NAMALWA (cell line): ENCODE results near the gene ANOS1.
A peak's percentile ranks its signal among the peaks of the same experiment; 100 is the strongest.

Experiments used
- DNase-seq: peaks from one replicate; pipeline ENCODE4 v3.0.0-alpha.2; 2015; ENCODE audit warnings: low spot score

ANOS1 gene

DNA sequence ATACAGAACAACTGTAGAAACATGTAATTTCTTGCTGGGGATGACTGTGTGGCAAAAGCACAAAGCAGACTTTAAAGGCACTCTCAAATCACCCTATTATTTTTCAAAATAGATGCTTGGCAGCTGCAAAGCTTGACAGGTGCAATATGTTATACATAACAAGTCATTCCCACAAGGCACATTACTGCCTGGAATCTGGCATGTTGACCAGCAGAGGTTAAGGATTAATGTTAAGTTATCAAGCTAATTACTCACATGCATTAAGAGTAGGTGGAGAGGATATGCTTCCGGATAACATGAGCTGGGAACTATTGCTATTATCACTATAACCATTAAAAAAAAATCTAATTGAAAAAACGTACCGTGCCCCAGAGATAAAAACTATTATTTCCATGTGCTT is 17.8 kb downstream of the ANOS1 start:
- no peak for DNase-seq

DNA sequence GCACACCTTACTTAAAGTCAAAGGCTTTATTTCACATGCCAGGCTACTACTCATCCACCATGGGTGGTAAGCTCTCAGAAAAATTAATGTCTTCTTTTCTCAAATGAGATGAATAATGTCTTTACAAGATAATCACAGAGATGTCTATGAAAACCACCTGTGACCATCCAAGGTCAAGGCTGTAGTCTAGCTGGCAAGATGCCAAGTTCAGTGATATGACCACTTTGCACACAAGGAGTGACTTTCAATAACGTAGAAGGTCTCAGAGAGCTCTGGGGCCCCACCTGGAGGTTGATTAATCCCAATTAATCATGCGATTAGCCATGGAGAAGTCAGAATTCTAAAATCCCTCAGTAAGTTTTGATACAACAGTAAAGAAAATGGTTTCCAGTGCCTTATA is 20.5 kb downstream of the ANOS1 start:
- peak; percentile 0 for DNase-seq

DNA sequence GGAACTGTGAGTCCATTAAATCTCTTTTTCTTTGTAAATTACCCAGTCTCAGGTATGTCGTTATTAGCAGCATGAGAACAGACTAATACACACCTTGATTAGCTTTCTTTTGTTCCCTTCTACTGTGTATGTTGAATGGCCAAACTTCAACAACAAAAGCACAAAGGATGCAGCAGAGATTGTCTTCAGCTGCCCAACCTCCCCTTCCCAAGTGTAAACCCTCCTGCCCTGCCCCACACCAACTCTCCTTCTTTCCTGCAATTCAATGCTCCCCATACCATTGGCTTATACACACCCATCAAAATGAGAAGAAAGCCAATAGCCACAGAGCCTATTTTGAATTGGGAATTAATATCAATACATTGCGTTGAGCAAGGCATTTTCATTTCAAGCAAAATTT is 27.8 kb downstream of the ANOS1 start:
- DNase-seq = no peak

DNA sequence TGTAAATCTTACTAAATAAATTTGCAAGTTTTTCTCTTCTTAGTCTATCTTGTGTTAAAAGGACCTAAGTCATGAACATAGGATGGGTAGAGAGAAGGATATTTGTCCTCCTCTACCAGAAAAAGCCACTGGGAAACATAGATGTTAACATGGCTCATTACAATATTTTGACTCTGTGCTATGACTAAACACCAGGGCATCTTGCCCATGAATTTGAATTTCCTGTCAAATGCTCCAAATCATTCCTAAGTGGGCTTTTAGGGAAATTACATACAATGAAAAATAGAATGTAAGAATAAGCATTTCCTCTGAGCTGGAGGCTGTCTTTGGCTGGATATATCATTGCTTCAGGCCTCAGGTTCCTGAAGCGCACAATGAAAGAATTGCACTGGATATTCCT is 39.1 kb downstream of the ANOS1 start:
- no peak for DNase-seq

DNA sequence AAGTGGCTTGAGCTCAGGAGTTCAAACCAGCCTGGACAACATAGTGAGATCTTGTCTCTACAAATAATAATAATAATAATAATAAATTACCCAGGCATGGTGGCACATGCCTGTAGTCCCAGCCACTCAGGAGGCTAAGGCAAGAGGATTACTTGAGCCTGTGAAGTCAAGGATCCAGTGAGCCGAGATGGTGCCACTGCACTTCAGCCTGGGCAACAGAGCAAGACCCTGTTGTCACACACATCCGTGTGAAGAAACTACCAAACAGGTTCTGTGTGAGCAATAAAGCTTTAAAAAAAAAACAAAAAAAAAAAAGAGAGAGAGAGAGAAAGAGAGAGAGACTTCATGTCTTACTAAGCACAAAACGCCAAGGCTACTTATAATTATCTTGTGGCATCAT is 42.5 kb downstream of the ANOS1 start:
- no peak for DNase-seq

DNA sequence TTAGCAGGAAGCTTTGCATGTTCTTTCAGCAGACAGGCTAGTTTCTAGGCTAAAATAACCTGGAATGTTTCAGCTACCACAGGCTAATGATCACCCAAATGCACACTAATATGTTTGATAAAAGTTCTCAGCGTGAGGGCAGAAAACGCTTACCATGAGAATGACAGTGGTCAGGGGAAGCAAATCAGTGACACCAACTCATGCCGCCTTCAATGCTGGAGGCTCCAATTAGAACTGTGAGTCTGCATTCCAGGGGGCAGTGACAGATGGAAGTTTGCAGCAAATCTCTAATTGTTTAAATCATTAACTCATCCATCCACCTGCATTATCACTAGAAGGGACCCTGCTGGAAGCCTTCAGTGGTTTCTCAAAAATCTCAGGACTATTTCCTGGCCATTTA is 43.2 kb downstream of the ANOS1 start:
- no peak for DNase-seq

GRCh38 chrX:8684201-8684965 is 47.6 kb downstream of the ANOS1 start:
- no peak for DNase-seq

- no peak for DNase-seq
Measured at GRCh38 chrX:8683687-8684086, 48.2 kb downstream of the ANOS1 start.

DNA sequence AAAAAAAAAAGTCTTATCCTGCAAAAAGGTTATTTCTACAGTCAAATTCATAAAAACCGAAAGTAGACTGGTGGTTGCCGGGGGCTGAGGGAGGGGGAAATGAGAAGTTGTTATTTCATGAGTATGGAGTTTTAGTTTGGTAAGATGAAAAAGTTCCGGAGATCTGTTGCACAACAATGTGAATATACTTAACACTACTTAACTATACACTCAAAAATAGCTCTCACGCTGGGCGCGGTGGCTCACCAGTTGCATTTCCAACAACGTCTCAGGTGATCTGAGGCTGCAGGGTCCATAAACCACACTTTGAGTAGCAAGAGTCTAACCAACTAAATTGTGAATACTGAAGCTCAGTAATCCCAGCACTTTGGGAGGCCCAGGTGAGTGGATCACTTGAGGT is 52.4 kb downstream of the ANOS1 start:
- DNase-seq = no peak

DNA sequence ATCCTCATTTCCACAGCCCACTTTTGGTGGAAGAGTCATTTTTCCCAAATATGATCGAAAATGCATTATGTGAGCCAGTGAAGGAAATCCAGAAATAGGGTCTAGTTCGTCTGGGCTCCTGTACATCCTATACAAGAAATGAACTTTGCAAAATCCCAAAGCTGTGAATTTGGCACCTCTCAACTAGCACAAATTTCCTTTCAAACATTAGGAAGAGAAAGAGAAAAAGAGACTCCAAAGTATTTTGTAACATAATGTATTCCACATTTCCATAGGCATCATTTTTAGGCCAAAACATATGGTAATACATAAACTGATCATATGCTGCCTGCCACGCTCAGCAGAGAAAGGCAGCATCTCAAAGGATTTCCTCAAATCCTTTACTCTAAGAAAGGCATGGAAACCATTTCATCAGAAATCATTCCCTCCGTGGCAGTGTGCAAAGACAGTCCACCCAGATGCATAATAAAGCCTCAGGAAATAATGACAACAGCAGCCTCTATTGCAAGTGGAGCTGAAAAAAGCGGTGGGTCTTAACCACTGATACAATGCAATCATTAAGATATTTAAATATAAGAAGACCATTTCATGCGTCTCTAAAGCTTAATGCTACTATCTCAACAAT is 56.8 kb downstream of the ANOS1 start:
- no peak for DNase-seq

GRCh38 chrX:8673201-8673600 is 58.7 kb downstream of the ANOS1 start:
- DNase-seq = no peak

DNA sequence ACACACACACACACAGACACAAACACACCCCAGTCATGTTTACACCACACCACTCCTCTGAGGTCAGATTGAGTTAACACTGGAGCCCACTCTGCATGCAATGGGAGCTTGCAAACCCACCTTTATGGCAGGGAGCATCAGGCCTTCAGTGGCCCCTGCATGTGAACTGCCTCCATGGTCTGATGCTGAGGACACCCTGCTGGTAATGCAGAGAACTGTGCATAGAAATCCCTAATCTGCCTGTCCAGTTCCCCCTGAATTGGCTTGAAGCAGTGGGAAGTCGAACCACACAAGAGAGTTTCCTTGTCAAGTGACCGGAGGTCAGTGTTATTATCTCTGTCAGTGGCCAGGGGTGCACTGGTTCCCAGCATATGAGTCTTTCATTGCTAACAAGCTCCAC is 59.8 kb downstream of the ANOS1 start:
- DNase-seq = peak; percentile 0

- no peak for DNase-seq
Measured at GRCh38 chrX:8668813-8669212, 63.1 kb downstream of the ANOS1 start.

GRCh38 chrX:8663325-8663724 is 68.6 kb downstream of the ANOS1 start:
- no peak for DNase-seq

GRCh38 chrX:8657883-8658282 is 74.1 kb downstream of the ANOS1 start:
- no peak for DNase-seq

GRCh38 chrX:8653956-8654355 is 78.0 kb downstream of the ANOS1 start:
- no peak for DNase-seq

GRCh38 chrX:8649969-8650368 is 82.0 kb downstream of the ANOS1 start:
- DNase-seq = no peak

DNA sequence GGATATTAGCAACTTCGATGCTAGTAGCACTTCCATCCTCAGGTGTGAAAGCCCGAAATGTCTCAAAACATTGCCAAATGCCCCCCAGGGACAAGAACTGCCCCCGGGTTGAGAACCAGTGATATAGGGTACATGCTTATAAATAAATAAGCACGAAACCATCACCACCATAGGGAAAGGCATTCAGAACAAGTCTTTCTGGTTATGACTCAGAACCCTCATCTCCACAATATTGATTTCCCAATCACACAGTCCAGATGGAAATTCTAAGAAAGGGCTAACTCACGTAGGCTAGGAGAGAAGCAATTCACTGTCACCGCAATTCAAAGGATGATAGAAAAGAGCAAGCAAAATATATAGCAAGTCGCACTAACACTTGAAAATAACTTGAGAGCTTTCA is 84.8 kb downstream of the ANOS1 start:
- DNase-seq = no peak

DNA sequence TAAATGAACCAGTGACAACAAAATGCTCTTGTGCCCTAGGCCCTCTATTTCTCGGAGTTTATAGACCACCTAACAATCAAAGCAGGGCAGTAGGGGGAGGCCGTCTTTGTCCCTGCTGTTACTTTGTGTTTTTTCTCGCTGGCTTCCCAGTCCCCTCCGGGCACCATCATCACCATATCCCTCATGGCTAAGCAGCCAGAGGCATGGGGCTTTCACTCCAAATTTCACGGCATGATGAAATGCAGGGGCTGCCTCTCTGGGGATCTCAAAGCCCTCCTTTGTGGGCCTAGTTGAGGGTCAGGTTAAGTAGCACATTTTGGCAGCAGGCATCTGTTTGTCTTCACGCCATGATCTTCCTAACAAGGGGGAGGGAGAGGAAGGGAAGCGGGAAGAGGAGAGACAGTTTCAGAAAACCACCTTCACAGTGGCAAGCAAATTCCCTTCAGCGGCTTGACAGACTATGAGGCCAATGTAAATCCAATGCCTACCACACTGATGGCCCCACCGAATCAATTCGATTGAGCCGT is 91.9 kb downstream of the ANOS1 start:
- no peak for DNase-seq

GRCh38 chrX:8636497-8636896 is 95.4 kb downstream of the ANOS1 start:
- DNase-seq = no peak

GRCh38 chrX:8635812-8636211 is 96.1 kb downstream of the ANOS1 start:
- DNase-seq = no peak

- DNase-seq = no peak
Measured at GRCh38 chrX:8632924-8633323, 99.0 kb downstream of the ANOS1 start.

DNA sequence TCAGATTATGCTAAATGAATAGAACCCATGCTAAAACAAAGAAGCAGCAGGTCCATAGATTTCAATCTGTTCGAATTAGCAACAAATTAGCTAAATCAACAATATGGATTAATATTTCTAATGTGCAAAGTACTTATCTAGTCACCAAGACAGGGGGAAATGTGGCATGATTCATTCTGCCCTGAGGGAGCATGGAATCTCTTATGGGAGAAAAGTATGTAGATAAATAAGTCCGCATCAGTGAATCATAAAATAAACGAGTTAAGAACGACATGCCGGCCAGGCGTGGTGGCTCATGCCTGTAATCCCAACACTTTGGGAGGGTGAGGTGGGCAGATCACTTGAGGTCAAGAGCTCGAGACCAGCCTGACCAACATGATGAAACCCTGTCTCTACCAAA is 102.1 kb downstream of the ANOS1 start:
- DNase-seq = no peak

DNA sequence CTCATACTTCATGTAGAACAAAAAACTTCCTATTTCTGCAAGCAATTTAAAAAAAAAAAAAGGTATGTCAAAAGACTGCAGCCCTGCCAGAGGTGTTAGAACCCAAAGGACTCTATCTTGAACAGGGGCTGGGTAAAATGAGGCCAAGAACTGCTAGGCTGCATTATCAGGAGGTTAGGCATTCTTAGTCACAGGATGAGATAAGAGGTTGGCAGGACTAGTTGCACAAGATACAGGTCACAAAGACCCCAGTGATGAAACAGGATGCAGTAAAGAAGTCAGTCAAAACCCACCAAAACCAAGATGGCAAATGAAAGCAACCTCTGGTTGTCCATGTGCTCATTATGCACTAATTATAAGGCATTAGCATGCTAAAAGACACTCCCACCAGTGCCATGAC is 104.1 kb downstream of the ANOS1 start:
- no peak for DNase-seq
